Activated CD8-positive, alpha-beta T cell treated with anti-CD3 and anti-CD28 coated beads for 36 hours (primary cell): ENCODE data around the gene UBE2H. TPM values are rescaled to one million over a fixed set of nuclear protein-coding genes. Genes with fewer than 3 reads are reported as not detected.

Experiments used
- ATAC-seq: fragments of 200-7000 bp; cut with Tn5 transposase; one replicate; pipeline ENCODE4 v1.10.0; 2021; ENCODE audit warnings: mild to moderate bottlenecking, moderate library complexity
- CTCF ChIA-PET: fragments of 350-600 bp; sonication (Branson Sonifier 250); formaldehyde crosslinking; loops from one replicate; lab custom pipeline; 2021; ENCODE audit warnings: antibody characterized with exemption; lab: Charles Lee
- POLR2A ChIA-PET: fragments of 350-600 bp; sonication (Branson Sonifier 250); formaldehyde crosslinking; loops from one replicate; lab custom pipeline; 2021; ENCODE audit warnings: antibody characterized with exemption; lab: Charles Lee
- DNase-seq: peaks from one replicate; pipeline ENCODE4 v3.0.0-alpha.2; 2020
- H3K27ac Mint-ChIP-seq: one replicate; pipeline ENCODE4 v1.8.0; 2021; ENCODE audit warnings: mild to moderate bottlenecking, mixed read lengths
- H3K27me3 Mint-ChIP-seq: one replicate; pipeline ENCODE4 v1.8.0; 2021; ENCODE audit warnings: mixed read lengths
- H3K36me3 Mint-ChIP-seq: one replicate; pipeline ENCODE4 v1.8.0; 2021; ENCODE audit warnings: low read depth, mixed read lengths
- H3K4me1 Mint-ChIP-seq: one replicate; pipeline ENCODE4 v1.8.0; 2021; ENCODE audit warnings: low read depth, mixed read lengths
- H3K4me3 Mint-ChIP-seq: one replicate; pipeline ENCODE4 v1.8.0; 2021; ENCODE audit warnings: mild to moderate bottlenecking, moderate library complexity, mixed read lengths
- H3K9me3 Mint-ChIP-seq: one replicate; pipeline ENCODE4 v1.8.0; 2021; ENCODE audit warnings: mixed read lengths
- CTCF ChIP-seq: fragments of 200-600 bp; IDR thresholded peaks from one replicate; pipeline ENCODE4 v1.8.0; 2022; ENCODE audit warnings: antibody characterized with exemption, mild to moderate bottlenecking
- intact Hi-C: fragments of 100-400 bp; cut with micrococcal nuclease; formaldehyde crosslinking; loops from one replicate; pipeline ENCODE4 v1.10.0; 2022
- total RNA-seq, 2 experiments: library from RNA; stranded (reverse); gene quantifications; one replicate each; pipeline ENCODE4 v1.2.3, GENCODE V29; 2021

The UBE2H gene
- total RNA-seq, 2 experiments from 2014 or later, result 22.4 to 22.6 TPM

- ATAC-seq (peak; percentile 51), DNase-seq (peak; percentile 25)
- H3K4me1 Mint-ChIP-seq, result peaks cover 52% of the 10 kb centered on the region
- CTCF ChIA-PET, result interaction anchor here (1.2 to 2.4 kb wide), 2 partner anchors 10 to 90 kb away, joined by 3 to 8 read pairs; no protein-coding TSS in a partner anchor
- peak overlapping the region; percentile 0 for H3K27ac Mint-ChIP-seq
- H3K27me3 Mint-ChIP-seq, result no peaks in the 10 kb centered on the region
- H3K9me3 Mint-ChIP-seq, result no peaks in the 10 kb centered on the region
- H3K36me3 Mint-ChIP-seq, result peaks cover 6% of the 10 kb centered on the region
- POLR2A ChIA-PET, result interaction anchor here (0.7 to 1.3 kb wide), 2 partner anchors 12 to 21 kb away, joined by 3 to 4 read pairs; no protein-coding TSS in a partner anchor
- intact Hi-C loops, result no loop called here
- H3K4me3 Mint-ChIP-seq, result peak overlapping the region; percentile 3
- TF ChIP-seq CTCF, result no peak
Observed at GRCh38 chr7:129914536-129915272, 38.1 kb downstream of the UBE2H start.

- Mint-ChIP-seq H3K4me1 (peaks cover 55% of the 10 kb centered on the region), H3K4me3 (no peak overlapping the region), H3K36me3 (peaks cover 10% of the 10 kb centered on the region), H3K27me3 (no peaks in the 10 kb centered on the region), H3K27ac (no peak overlapping the region), H3K9me3 (no peaks in the 10 kb centered on the region)
- ChIA-PET POLR2A (no interaction called here), CTCF (no interaction called here)
- ATAC-seq, result no peak
- no peak for TF ChIP-seq CTCF
- DNase-seq, result no peak
- intact Hi-C loops, result no loop called here
Observed at GRCh38 chr7:129913428-129913827, 39.3 kb downstream of the UBE2H start.

- Mint-ChIP-seq H3K4me3 (no peak overlapping the region), H3K4me1 (peaks cover 62% of the 10 kb centered on the region), H3K27ac (no peak overlapping the region), H3K27me3 (no peaks in the 10 kb centered on the region), H3K9me3 (no peaks in the 10 kb centered on the region), H3K36me3 (peaks cover 18% of the 10 kb centered on the region)
- no peak for DNase-seq
- ChIA-PET POLR2A (no interaction called here), CTCF (no interaction called here)
- TF ChIP-seq CTCF, result no peak
- no peak for ATAC-seq
- intact Hi-C loops, result no loop called here
Observed at GRCh38 chr7:129911790-129912189, 41.0 kb downstream of the UBE2H start.

- CTCF ChIA-PET, result no interaction called here
- Mint-ChIP-seq H3K27me3 (no peaks in the 10 kb centered on the region), H3K36me3 (peaks cover 26% of the 10 kb centered on the region), H3K27ac (no peak overlapping the region), H3K4me1 (peaks cover 55% of the 10 kb centered on the region), H3K9me3 (peaks cover 3% of the 10 kb centered on the region), H3K4me3 (no peak overlapping the region)
- intact Hi-C loops, result no loop called here
- POLR2A ChIA-PET, result no interaction called here
- no peak for ATAC-seq
- no peak for TF ChIP-seq CTCF
- no peak for DNase-seq
Observed at GRCh38 chr7:129909669-129910068, 43.1 kb downstream of the UBE2H start.

- peaks cover 23% of the 10 kb centered on the region for H3K36me3 Mint-ChIP-seq
- H3K4me3 Mint-ChIP-seq, result no peak overlapping the region
- H3K27me3 Mint-ChIP-seq, result no peaks in the 10 kb centered on the region
- intact Hi-C loops, result no loop called here
- POLR2A ChIA-PET, result no interaction called here
- TF ChIP-seq CTCF, result no peak
- CTCF ChIA-PET, result no interaction called here
- peaks cover 57% of the 10 kb centered on the region for H3K4me1 Mint-ChIP-seq
- ATAC-seq (no peak), DNase-seq (no peak)
- H3K27ac Mint-ChIP-seq, result no peak overlapping the region
- peaks cover 3% of the 10 kb centered on the region for H3K9me3 Mint-ChIP-seq
Observed at GRCh38 chr7:129908181-129908580, 44.6 kb downstream of the UBE2H start.
